Natural killer cell (primary cell): ENCODE data around the gene PEX3. TPM values are rescaled to one million over a fixed set of nuclear protein-coding genes. Genes with fewer than 3 reads are reported as not detected.

Experiments
- ATAC-seq, 3 donors: fragments of 150-1000 bp in 2 of 3; fragments of 200-7000 bp in 1 of 3; cut with Tn5 transposase; 1 replicate in 1 of 3; 2 replicates in 2 of 3; pipeline ENCODE4 v1.10.0; 2021; ENCODE audit warnings: mild to moderate bottlenecking in 2 of 3, moderate library complexity in 2 of 3
- DNase-seq, 2 donors: peaks; one replicate each; pipeline versions ENCODE4 v3.0.0 to v3.0.0-alpha.2; 2013 to 2021; ENCODE audit warnings: mixed read lengths in 1 of 2
- H3K27ac ChIP-seq: one replicate; pipeline ENCODE4 v1.5.1; 2013; ENCODE audit warnings: mild to moderate bottlenecking, low read length
- H3K27me3 ChIP-seq: one replicate; pipeline ENCODE4 v1.6.1; 2013; ENCODE audit warnings: low read length; ENCODE audit not compliant: control insufficient read depth, insufficient read depth
- H3K36me3 ChIP-seq: one replicate; pipeline ENCODE4 v1.6.1; 2013; ENCODE audit warnings: low read length; ENCODE audit not compliant: control insufficient read depth, insufficient read depth
- H3K4me1 ChIP-seq: one replicate; pipeline ENCODE4 v1.6.1; 2013; ENCODE audit warnings: low read length; ENCODE audit not compliant: control insufficient read depth, insufficient read depth
- H3K4me3 ChIP-seq: one replicate; pipeline ENCODE4 v1.5.1; 2013; ENCODE audit warnings: low read length
- H3K9me3 ChIP-seq: one replicate; pipeline ENCODE4 v1.6.1; 2013; ENCODE audit warnings: low read length; ENCODE audit not compliant: control insufficient read depth, insufficient read depth
- H3K27ac Mint-ChIP-seq, 2 donors: one replicate each; pipeline ENCODE4 v1.8.0; 2022; ENCODE audit warnings: mild to moderate bottlenecking in 2 of 2, mixed read lengths in 2 of 2, moderate library complexity in 1 of 2
- H3K27me3 Mint-ChIP-seq, 2 donors: one replicate each; pipeline ENCODE4 v1.8.0; 2022; ENCODE audit warnings: low read depth in 2 of 2, mixed read lengths in 2 of 2
- H3K36me3 Mint-ChIP-seq: one replicate; pipeline ENCODE4 v1.8.0; 2022; ENCODE audit warnings: mixed read lengths
- H3K4me1 Mint-ChIP-seq, 2 donors: one replicate each; pipeline ENCODE4 v1.8.0; 2022; ENCODE audit warnings: mixed read lengths in 2 of 2
- H3K4me3 Mint-ChIP-seq: one replicate; pipeline ENCODE4 v1.8.0; 2022; ENCODE audit warnings: mild to moderate bottlenecking, moderate library complexity, mixed read lengths
- H3K9me3 Mint-ChIP-seq, 2 donors: one replicate each; pipeline ENCODE4 v1.8.0; 2022; ENCODE audit warnings: mixed read lengths in 2 of 2
- whole genome bisulfite sequencing: methylation state at CpG from one replicate; pipeline ENCODE4 v1.1.7; 2013; ENCODE audit warnings: missing lambda C conversion rate; ENCODE audit not compliant: insufficient coverage; 5-methylcytosine and 5-hydroxymethylcytosine counted together
- intact Hi-C: fragments of 100-400 bp; cut with micrococcal nuclease; formaldehyde crosslinking; loops from one replicate; pipeline ENCODE4 v1.14.2; 2022
- total RNA-seq, 4 donors: library from RNA; stranded (reverse); fragments of 120-200 nt in 1 of 4; gene quantifications; one replicate each; pipeline versions ENCODE4 v1.2.3 to v1.2.4, GENCODE V29; 2013 to 2022
- TF ChIP-seq, protein P1 (sequence below): fragments of 200-600 bp; IDR thresholded peaks from one replicate; pipeline ENCODE4 v1.8.0; 2022; ENCODE audit warnings: antibody characterized with exemption

PEX3 gene
- total RNA-seq, 3 donors from 2014 or later (not counting 1 experiment from before 2014, with no cell fraction given) = 10.2 to 16.0 (median 14.2) TPM

DNA sequence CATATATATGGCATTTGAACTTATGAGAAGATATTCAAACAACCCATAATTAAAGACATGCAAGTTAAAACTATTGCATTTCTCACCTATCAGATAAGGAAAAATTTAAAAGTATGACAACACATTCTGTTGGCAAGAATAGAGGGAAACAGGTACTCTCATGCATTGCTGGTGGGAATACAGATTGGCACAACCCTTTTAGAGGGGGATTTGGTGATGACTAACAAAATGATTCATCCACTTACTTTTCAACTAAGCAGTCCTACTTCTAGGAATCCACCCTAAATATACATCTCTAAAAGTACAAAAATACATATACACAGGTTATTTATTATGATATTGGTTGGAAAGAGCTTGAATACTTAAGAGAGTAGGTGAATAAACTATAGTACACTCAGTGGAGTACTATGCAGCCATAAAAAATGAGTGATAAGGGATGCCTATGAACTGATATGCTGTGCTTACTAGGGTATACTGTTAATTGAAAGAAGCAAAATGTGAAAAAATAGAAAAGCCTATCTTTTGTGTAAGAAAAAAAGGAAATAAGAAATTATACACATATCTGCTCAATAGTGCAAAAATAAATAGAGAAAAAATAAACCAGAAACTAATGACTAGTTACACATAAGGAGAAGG, 42.3 kb upstream of the PEX3 start:
- Histone ChIP-seq H3K27me3 (no peaks in the 10 kb centered on the region), H3K4me1 (no peaks in the 10 kb centered on the region), H3K27ac (no peak overlapping the region), H3K4me3 (no peak overlapping the region), H3K36me3 (no peaks in the 10 kb centered on the region), H3K9me3 (no peaks in the 10 kb centered on the region)
- H3K4me3 Mint-ChIP-seq = no peak overlapping the region
- intact Hi-C loops = no loop called here
- H3K4me1 Mint-ChIP-seq = peaks cover 0 to 5% of the 10 kb centered on the region in 2 donors
- DNase-seq (no peak), ATAC-seq (no peak)
- no peaks in the 10 kb centered on the region for H3K9me3 Mint-ChIP-seq
- no peaks in the 10 kb centered on the region for H3K36me3 Mint-ChIP-seq
- H3K27me3 Mint-ChIP-seq = peaks cover 0 to 7% of the 10 kb centered on the region in 2 donors
- TF ChIP-seq, protein P1, sequence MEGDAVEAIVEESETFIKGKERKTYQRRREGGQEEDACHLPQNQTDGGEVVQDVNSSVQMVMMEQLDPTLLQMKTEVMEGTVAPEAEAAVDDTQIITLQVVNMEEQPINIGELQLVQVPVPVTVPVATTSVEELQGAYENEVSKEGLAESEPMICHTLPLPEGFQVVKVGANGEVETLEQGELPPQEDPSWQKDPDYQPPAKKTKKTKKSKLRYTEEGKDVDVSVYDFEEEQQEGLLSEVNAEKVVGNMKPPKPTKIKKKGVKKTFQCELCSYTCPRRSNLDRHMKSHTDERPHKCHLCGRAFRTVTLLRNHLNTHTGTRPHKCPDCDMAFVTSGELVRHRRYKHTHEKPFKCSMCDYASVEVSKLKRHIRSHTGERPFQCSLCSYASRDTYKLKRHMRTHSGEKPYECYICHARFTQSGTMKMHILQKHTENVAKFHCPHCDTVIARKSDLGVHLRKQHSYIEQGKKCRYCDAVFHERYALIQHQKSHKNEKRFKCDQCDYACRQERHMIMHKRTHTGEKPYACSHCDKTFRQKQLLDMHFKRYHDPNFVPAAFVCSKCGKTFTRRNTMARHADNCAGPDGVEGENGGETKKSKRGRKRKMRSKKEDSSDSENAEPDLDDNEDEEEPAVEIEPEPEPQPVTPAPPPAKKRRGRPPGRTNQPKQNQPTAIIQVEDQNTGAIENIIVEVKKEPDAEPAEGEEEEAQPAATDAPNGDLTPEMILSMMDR = no peak
- H3K27ac Mint-ChIP-seq = no peak overlapping the region

DNA sequence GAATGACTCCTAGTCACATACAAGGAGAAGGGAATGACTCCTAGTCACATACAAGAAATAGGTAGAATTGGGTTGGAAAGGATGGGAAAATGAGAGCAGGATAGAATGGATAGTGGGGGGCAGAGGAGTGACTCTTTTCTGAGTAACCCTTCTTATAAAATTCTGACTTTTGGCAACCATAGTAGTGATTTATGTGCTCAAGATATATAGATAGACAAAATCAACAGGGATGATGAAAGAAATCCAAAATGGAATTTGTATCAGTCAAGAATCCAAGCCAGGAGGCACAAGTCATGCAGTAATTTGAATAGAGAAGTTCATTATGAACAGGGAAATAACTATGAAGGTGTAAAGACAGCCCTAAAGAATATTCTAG, 41.8 kb upstream of the PEX3 start:
- TF ChIP-seq, protein P1 = no peak
- Histone ChIP-seq H3K9me3 (no peaks in the 10 kb centered on the region), H3K27ac (no peak overlapping the region), H3K4me1 (no peaks in the 10 kb centered on the region), H3K27me3 (no peaks in the 10 kb centered on the region), H3K36me3 (no peaks in the 10 kb centered on the region), H3K4me3 (no peak overlapping the region)
- Mint-ChIP-seq H3K27me3 (peaks cover 0 to 7% of the 10 kb centered on the region in 2 donors), H3K4me3 (no peak overlapping the region), H3K27ac (no peak overlapping the region), H3K36me3 (no peaks in the 10 kb centered on the region), H3K9me3 (no peaks in the 10 kb centered on the region), H3K4me1 (peaks cover 0 to 5% of the 10 kb centered on the region in 2 donors)
- intact Hi-C loops = no loop called here
- ATAC-seq = no peak
- no peak for DNase-seq

DNA sequence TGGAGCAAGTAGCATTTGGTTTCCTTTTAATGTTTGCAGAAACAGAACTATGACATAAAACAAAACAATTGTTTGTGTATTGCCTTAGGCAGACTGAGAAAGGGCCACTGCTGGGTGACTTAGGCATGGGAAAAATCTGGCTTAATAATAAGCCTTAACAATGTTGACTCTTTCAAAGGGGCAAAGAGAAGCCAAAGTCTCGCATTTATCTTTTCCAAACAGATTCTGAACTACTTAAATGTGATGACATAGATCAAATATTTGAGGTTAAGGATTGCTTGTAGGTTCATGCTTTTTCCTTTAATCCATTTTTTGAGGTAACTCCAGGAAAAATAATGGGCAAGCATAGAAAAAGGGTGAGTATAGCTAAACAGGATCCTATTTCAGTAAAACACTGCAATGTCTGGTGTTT, 39.7 kb upstream of the PEX3 start:
- Histone ChIP-seq H3K4me1 (no peaks in the 10 kb centered on the region), H3K27me3 (no peaks in the 10 kb centered on the region), H3K36me3 (no peaks in the 10 kb centered on the region), H3K9me3 (no peaks in the 10 kb centered on the region), H3K27ac (no peak overlapping the region), H3K4me3 (no peak overlapping the region)
- TF ChIP-seq, protein P1 = no peak
- Mint-ChIP-seq H3K4me3 (no peak overlapping the region), H3K36me3 (no peaks in the 10 kb centered on the region), H3K4me1 (peaks cover 0 to 5% of the 10 kb centered on the region in 2 donors), H3K9me3 (no peaks in the 10 kb centered on the region), H3K27me3 (peaks cover 0 to 3% of the 10 kb centered on the region in 2 donors), H3K27ac (no peak overlapping the region)
- no peak for ATAC-seq
- intact Hi-C loops = no loop called here
- no peak for DNase-seq
- 100% methylated on average over 1 of the region's 1 CpG for WGBS

DNA sequence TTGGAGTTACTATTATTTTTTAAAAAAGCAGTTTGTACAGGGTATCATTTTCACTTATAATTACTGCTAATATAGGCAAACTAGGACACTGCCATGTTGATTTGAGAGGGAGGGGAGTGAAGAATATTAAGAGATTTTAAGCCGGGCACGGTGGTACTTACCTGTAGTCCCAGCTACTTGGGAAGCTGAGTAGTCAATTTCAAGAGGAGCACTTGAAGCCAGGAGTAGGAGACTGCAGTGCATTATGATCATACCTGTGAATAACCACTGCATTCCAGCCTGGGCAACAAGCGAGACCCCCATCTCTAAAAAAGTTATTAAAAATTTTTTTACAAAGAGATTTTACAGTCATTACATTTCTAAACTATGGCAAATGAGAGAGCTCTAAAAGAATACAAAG, 35.8 kb upstream of the PEX3 start:
- H3K4me1 ChIP-seq = no peaks in the 10 kb centered on the region
- Mint-ChIP-seq H3K9me3 (no peaks in the 10 kb centered on the region), H3K27ac (no peak overlapping the region), H3K36me3 (no peaks in the 10 kb centered on the region), H3K4me3 (no peak overlapping the region), H3K4me1 (no peaks in the 10 kb centered on the region), H3K27me3 (peaks cover 0 to 3% of the 10 kb centered on the region in 2 donors)
- H3K4me3 ChIP-seq = no peak overlapping the region
- ATAC-seq (no peak), DNase-seq (no peak)
- H3K27ac ChIP-seq = no peak overlapping the region
- H3K36me3 ChIP-seq = no peaks in the 10 kb centered on the region
- WGBS = 98% methylated on average over 2 of the region's 3 CpGs
- intact Hi-C loops = no loop called here
- H3K9me3 ChIP-seq = no peaks in the 10 kb centered on the region
- H3K27me3 ChIP-seq = no peaks in the 10 kb centered on the region
- TF ChIP-seq, protein P1 = no peak
